ENCODE data around the gene CD300LB. TPM values are rescaled to one million over a fixed set of nuclear protein-coding genes. Genes with fewer than 3 reads are reported as not detected.

The CD300LB gene
- polyA plus RNA-seq, 3 donors = 0.11 to 0.25 (median 0.23) TPM

GRCh38 chr17:74550602-74551001 is 19.3 kb upstream of the CD300LB start:
- no peak for DNase-seq (ENCODE audit: low read depth in 3 of 3, low spot score in 2 of 3)

DNA sequence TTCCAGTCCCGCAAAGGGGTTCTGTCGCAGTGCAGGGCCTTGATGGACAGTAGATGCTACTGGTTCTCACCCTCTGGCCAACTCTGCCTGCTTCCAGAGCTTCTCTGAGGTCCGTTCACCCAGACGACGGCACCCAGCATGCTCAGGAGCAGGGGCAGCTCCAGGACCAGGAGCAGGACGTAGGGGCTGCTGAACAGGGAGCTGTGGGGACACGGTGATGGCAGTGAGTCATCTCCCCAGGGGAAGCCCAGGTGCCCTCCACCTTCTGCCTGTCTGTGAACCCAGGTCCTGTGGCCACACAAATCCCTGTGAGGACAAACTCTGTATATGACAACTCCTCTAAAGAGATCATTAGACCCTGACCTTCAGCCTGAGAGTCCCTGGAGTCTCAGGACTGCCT is 18.1 kb upstream of the CD300LB start:
- DNase-seq (ENCODE audit: low read depth in 3 of 3, low spot score in 2 of 3) = no peak

- no peak for DNase-seq (ENCODE audit: low read depth in 3 of 3, low spot score in 2 of 3)
Observed at GRCh38 chr17:74547736-74548135, 16.5 kb upstream of the CD300LB start.

- DNase-seq (ENCODE audit: low read depth in 3 of 3, low spot score in 2 of 3) = no peak
Observed at GRCh38 chr17:74547264-74547663, 16.0 kb upstream of the CD300LB start.

GRCh38 chr17:74546586-74546985 is 15.3 kb upstream of the CD300LB start:
- DNase-seq (ENCODE audit: low read depth in 3 of 3, low spot score in 2 of 3) = no peak

DNA sequence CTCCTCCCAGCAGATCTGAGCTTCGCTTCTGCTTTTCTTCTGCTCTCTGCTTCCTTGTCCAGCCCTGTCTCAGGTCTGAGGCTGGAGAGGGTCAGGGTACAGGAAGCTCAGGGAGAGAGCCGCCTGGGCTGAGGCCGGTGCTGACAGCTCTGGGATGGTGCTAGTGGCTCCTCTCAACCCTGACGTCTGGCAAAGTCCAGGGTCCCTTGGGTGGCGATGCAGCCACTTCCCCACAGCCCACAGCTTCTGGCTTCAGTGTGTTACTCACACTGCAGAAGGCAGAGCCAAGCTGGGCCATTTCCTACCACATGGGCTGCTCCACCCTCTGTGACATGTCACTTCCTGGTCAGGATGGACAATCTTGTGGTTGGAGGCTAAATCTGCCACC is 14.6 kb upstream of the CD300LB start, which contains the start of gene CD300C:
Gene CD300C, minus strand, starts transcription at position 273 of the 388 bp plus-strand sequence. CDS start 333 bp downstream, outside the sequence.
- no peak for DNase-seq (ENCODE audit: low read depth in 3 of 3, low spot score in 2 of 3)

DNA sequence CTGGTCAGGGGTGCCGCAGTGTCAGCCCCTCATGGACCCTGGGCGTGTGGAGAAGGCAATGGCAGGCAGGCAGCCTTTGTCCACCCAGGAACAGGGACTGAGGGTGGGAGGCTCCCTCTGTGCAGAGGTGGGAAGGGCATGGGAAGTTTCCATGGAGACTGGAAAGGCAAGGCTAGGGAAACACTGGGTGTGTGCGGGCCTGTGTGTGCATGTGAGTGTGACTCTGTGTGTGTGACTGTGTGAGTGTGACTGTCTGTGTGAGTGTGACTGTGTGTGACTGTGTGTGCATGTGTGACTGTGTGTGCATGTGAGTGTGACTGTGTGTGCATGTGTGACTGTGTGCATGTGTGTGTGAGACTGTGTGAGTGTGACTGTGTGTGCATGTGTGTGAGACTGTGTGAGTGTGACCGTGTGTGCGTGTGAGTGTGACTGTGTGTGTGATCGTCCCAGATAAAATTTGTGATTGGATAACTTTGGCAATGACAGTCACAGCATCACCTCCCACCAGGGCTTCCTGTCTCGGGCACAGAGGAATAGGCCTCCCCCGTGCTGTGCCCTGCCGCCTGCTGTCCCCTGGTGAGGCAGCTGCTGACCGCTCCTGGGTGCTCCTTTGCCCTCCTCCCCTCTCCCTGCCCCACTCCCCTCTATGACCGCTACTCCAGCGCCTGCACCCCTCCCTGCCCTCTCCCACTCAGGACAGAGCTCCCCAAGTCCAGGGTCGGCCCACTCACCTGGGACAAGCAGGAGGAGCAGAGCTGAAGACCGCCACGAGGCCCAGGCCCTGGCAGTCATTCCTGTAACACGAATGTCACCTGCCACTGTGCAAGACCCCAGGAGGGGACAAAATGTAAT is 13.9 kb upstream of the CD300LB start:
- no peak for DNase-seq (ENCODE audit: low read depth in 3 of 3, low spot score in 2 of 3)

DNA sequence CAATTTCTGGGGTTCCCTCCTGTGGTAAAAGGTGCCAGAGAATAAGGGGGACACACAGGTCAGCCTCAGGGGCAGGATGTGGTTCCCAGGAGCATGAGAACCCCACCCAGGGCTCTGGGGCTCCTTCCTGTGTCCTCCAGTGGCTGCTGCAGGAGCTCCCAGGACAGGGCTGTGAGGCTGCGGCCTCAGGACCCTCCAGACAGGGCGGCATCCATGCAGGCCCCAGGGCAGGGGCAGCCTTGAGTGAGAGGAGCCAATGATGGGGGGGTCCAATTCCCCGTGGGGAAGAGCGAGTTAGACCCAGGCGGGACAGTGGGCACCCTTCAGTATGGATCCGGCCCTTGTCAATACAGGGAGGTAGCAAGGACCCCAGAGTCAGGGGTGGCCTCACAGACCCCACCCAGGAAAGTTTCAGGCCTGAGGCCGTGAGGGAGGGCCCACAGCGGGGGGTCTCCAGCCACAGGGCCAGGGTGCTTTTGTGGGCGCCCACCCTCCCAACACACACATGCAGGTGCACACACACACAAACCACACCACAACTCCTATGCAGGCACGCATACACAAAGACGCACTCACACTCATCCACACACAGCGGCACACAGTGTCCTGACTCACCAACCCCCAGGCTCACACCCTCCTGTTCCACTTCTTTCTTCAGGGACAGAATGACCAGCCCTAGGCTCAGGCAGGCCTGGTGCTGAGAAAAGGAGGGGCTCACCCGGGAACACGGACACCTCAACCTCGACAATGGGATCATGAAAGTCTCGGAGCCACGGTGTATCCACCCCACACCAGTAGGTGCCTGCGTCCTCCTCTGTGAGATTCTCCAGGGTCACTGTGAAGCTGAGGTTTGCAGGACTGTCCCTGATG is 12.9 kb upstream of the CD300LB start:
- DNase-seq (ENCODE audit: low read depth in 3 of 3, low spot score in 2 of 3) = no peak

DNA sequence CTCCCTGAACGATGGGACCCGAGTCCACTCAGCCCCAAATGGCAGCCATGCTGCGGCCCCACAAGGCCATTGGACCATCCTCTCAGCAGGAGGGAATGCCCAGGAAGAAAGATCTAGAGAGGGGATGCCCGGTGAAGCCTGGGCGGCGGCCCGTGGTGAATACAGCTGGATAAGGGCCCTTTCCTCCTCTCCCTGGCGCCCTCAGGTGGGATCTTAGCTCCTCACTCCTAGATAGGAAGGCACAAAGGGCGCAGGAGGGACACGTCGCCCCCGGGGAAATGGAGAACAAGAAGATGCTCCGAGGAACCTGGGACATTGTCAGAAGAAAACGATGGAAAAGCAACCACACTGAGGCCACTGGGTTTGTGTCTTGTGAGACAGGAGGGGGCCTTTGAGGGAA is 12.1 kb upstream of the CD300LB start:
- DNase-seq (ENCODE audit: low read depth in 3 of 3, low spot score in 2 of 3) = no peak

DNA sequence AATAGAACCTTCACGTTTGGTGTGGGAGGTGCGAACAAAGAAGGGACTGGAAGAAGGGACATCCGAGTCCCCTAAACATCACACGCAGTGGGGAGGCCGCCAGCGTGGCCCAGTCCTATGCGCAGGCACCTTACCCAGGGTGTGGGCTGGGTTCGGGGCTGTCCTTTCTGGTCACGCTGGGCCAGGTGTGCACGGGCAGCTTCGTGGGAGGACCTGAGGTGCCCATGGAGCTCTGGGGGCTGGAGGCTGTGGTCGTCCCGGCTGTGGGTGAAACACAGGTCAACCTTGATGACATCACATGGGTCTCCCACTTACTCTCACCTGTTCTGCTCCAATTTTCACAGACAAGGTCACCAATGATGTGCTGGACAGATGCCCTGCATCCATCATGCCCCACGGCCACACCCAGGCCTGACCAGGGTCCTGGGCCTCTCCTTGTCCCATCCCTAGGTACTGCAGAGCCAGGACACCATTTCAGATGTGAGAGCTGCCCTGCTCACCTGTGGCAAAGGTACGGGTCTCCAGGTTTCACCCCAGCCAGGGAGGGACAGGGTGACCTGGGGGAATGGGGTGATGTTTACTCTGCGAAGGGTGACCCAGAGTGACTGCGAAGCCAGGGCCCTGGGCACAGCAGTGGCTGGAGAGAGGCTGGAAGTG is 11.6 kb upstream of the CD300LB start:
- DNase-seq (ENCODE audit: low read depth in 3 of 3, low spot score in 2 of 3) = no peak

DNA sequence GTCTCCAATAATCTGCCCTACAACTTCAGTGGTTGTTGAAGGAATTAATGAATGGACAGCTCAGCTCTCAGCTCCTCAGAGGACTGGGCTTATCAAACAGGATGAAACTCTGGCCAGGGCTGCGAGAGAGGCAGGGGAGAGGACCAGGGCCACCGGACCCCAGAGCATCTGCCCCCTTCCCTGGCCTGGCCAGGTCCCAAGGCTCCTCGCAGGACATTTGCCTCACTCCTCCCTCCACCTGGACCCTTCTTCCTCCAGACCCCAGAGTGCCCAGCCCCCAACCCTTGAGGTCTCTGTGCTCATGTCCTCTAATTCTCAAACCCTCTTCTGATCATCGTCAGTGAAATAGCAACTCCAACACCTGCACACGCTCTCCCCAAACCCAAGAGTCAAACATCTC is 10.9 kb upstream of the CD300LB start:
- DNase-seq (ENCODE audit: low read depth in 3 of 3, low spot score in 2 of 3) = no peak

DNA sequence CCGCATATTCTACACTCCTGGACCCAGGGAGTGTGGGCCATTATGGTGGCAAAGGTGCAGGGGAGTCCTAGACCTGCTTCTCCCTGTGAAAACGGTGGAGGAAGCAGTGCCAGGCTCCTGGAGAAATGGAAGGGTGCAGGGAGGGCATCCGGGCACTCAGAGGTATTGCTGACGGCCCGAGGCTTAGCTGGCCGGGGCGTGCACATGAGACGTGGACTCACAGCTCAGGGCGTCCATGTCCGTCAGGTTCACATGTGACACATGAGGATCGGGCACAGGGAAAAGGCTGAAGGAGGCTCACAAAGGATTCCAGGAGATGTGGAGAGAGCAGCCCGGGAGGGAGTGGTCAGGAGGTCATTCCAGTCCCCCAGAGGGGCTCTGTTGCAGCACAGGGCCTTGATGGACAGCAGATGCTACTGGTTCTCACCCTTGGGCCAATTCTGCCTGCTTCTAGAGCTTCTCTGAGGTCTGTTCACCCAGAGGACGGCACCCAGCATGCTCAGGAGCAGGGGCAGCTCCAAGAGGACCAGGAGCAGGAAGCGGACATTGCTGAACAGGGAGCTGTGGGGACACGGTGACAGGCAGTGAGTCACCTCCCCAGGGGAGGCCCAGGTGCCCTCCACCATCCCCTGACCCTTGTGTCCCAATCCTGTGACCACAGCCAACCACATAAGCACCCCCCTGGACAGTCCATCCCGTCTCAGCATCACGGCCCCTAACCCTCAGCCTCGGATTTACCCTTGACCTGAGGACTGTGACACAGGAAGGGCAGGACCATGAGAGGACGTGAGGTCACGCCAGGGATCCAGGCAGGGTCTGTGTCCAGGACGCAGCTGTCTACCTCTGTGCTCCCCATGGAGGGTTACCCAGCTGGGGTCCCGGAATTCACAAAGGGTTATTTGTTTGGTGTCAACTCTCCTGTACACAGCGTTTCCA is 10.2 kb upstream of the CD300LB start:
- no peak for DNase-seq (ENCODE audit: low read depth in 3 of 3, low spot score in 2 of 3)

GRCh38 chr17:74539281-74539820 is 8.1 kb upstream of the CD300LB start:
- DNase-seq (ENCODE audit: low read depth in 3 of 3, low spot score in 2 of 3) = no peak

DNA sequence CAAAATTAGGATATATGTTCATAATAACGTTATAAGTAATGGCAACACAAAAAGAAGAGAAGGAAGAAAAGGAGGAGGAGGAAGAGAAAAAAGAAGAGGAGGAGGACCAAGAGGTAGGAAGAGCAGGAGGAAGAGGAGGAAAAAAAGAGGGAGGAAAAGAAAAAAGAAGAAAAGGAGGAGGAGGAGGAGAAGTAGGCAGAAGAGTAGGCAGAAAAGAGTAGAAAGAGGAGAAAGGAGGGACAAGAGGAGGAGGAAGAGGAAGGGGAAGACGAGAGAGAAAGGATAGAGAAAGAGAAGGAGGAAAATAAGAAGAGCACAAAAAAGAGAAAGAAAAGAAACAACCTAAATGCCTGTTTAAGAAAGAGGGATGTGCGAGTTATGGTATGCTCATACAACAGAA is 5.6 kb upstream of the CD300LB start:
- DNase-seq (ENCODE audit: low read depth in 3 of 3, low spot score in 2 of 3) = no peak

- DNase-seq (ENCODE audit: low read depth in 3 of 3, low spot score in 2 of 3) = no peak
Observed at GRCh38 chr17:74532115-74532514, 840 bp upstream of the CD300LB start.

DNA sequence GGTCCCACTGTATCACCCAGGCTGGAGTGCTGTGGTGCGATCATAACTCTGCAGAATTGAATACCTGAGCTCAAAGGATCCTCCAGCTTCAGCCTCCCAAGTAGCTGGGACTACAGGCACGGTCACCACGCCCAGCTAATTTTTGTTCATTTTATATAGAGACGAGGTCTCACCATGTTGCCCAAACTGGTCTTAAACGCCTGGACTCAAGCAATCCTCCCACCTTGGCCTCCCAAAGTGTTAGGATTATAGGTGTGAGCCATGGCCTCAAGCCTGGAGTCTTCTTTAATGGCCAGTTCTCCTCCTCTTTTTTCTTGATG is 484 bp downstream of the CD300LB start:
- DNase-seq (ENCODE audit: low read depth in 3 of 3, low spot score in 2 of 3) = no peak

GRCh38 chr17:74529243-74529642 is 2.0 kb downstream of the CD300LB start:
- no peak for DNase-seq (ENCODE audit: low read depth in 3 of 3, low spot score in 2 of 3)

DNA sequence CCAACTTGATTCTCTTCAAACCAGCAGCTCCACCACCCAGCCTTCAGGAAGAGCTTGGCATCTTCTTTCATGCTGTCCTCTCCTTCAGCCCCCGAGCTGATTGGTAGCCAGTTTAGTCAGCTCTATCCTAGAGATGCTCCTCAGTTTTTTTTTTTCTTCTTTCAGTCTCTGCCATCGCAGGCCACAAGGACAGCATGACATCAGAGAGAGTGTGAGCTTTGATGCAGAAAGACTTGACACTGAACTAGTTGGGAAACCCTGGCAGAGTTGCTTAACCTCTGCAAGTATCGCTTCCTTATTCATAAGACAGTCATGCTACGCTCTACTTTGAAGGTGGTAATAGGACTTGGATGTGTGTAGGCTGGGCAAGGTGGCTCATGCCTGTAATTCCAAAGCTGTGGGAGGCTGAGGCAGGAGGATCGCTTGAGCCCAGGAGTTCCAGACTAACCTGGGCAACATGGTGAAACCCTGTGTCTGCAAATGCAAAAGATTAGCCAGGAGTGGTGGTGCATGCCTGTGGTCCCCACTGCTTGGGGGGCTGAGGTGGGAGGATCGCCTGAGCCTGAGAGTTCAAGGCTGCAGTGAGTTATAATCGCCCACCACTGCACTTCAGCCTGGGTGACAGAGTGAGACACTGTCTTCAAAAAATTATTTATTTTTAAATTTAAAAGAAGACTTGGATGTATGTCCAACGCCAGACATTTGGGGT is 2.6 kb downstream of the CD300LB start:
- no peak for DNase-seq (ENCODE audit: low read depth in 3 of 3, low spot score in 2 of 3)

GRCh38 chr17:74527756-74528155 is 3.5 kb downstream of the CD300LB start:
- no peak for DNase-seq (ENCODE audit: low read depth in 3 of 3, low spot score in 2 of 3)

Data from right renal cortex interstitium (tissue), 3 donors.